Activated CD8-positive, alpha-beta T cell treated with anti-CD3 and anti-CD28 coated beads for 36 hours (primary cell): ENCODE data around the gene POLL. TPM values are rescaled to one million over a fixed set of nuclear protein-coding genes. Genes with fewer than 3 reads are reported as not detected.
A peak's percentile ranks its signal among the peaks of the same experiment; 100 is the strongest.

Experiments used
- ATAC-seq: fragments of 200-7000 bp; cut with Tn5 transposase; one replicate; pipeline ENCODE4 v1.10.0; 2021; ENCODE audit warnings: mild to moderate bottlenecking, moderate library complexity
- CTCF ChIA-PET: fragments of 350-600 bp; sonication (Branson Sonifier 250); formaldehyde crosslinking; loops from one replicate; lab custom pipeline; 2021; ENCODE audit warnings: antibody characterized with exemption; lab: Charles Lee
- POLR2A ChIA-PET: fragments of 350-600 bp; sonication (Branson Sonifier 250); formaldehyde crosslinking; loops from one replicate; lab custom pipeline; 2021; ENCODE audit warnings: antibody characterized with exemption; lab: Charles Lee
- DNase-seq: peaks from one replicate; pipeline ENCODE4 v3.0.0-alpha.2; 2020
- H3K27ac Mint-ChIP-seq: one replicate; pipeline ENCODE4 v1.8.0; 2021; ENCODE audit warnings: mild to moderate bottlenecking, mixed read lengths
- H3K27me3 Mint-ChIP-seq: one replicate; pipeline ENCODE4 v1.8.0; 2021; ENCODE audit warnings: mixed read lengths
- H3K36me3 Mint-ChIP-seq: one replicate; pipeline ENCODE4 v1.8.0; 2021; ENCODE audit warnings: low read depth, mixed read lengths
- H3K4me1 Mint-ChIP-seq: one replicate; pipeline ENCODE4 v1.8.0; 2021; ENCODE audit warnings: low read depth, mixed read lengths
- H3K4me3 Mint-ChIP-seq: one replicate; pipeline ENCODE4 v1.8.0; 2021; ENCODE audit warnings: mild to moderate bottlenecking, moderate library complexity, mixed read lengths
- H3K9me3 Mint-ChIP-seq: one replicate; pipeline ENCODE4 v1.8.0; 2021; ENCODE audit warnings: mixed read lengths
- CTCF ChIP-seq: fragments of 200-600 bp; IDR thresholded peaks from one replicate; pipeline ENCODE4 v1.8.0; 2022; ENCODE audit warnings: antibody characterized with exemption, mild to moderate bottlenecking
- intact Hi-C: fragments of 100-400 bp; cut with micrococcal nuclease; formaldehyde crosslinking; loops from one replicate; pipeline ENCODE4 v1.10.0; 2022
- total RNA-seq, 2 experiments: library from RNA; stranded (reverse); gene quantifications; one replicate each; pipeline ENCODE4 v1.2.3, GENCODE V29; 2021

The POLL gene
- total RNA-seq, 2 experiments from 2014 or later = 32.2 to 33.8 TPM

- TF ChIP-seq CTCF = no peak
- peaks cover 27% of the 10 kb centered on the region for H3K27me3 Mint-ChIP-seq
- H3K9me3 Mint-ChIP-seq = no peaks in the 10 kb centered on the region
- H3K4me1 Mint-ChIP-seq = peaks cover 14% of the 10 kb centered on the region
- no peaks in the 10 kb centered on the region for H3K36me3 Mint-ChIP-seq
- H3K4me3 Mint-ChIP-seq = no peak overlapping the region
- ChIA-PET POLR2A (interaction anchor here (0.6 to 2.2 kb wide), 6 partner anchors 9 to 358 kb away, joined by 3 to 7 read pairs (median 3); partner anchors contain the start of genes DPCD and POLL), CTCF (interaction anchor here (0.6 to 4.3 kb wide), 31 partner anchors 7 to 505 kb away, joined by 3 to 73 read pairs (median 5); no protein-coding TSS in a partner anchor)
- DNase-seq (no peak), ATAC-seq (no peak)
- H3K27ac Mint-ChIP-seq = no peak overlapping the region
- intact Hi-C loops = loop anchor here (5.0 kb wide), 1 partner anchor 354 kb away; no protein-coding TSS in a partner anchor
These were observed 16.7 kb downstream of the POLL start for GRCh38 chr10:101571271-101571925.

- POLR2A ChIA-PET = interaction anchor here (0.6 to 2.2 kb wide), 5 partner anchors 9 to 357 kb away, joined by 3 to 7 read pairs (median 3); partner anchors contain the start of genes DPCD and POLL
These were observed 17.4 kb downstream of the POLL start for GRCh38 chr10:101570428-101571270.

GRCh38 chr10:101569622-101570427 lies 18.2 kb downstream of the POLL start:
- peak; percentile 88 for TF ChIP-seq CTCF
- ChIA-PET CTCF (interaction anchor here (0.6 to 4.3 kb wide), 42 partner anchors 10 to 520 kb away, joined by 3 to 73 read pairs (median 5); partner anchors contain the start of gene BTRC), POLR2A (interaction anchor here (0.6 to 1.5 kb wide), 2 partner anchors 342 to 356 kb away, joined by 3 to 7 read pairs; no protein-coding TSS in a partner anchor)
- intact Hi-C loops = loop anchor here (5.0 kb wide), 2 partner anchors 278 to 353 kb away; no protein-coding TSS in a partner anchor
- Mint-ChIP-seq H3K4me1 (peaks cover 16% of the 10 kb centered on the region), H3K9me3 (no peaks in the 10 kb centered on the region), H3K27ac (no peak overlapping the region), H3K4me3 (peak overlapping the region; percentile 72), H3K36me3 (no peaks in the 10 kb centered on the region), H3K27me3 (peaks cover 41% of the 10 kb centered on the region)
- DNase-seq = peak; percentile 84
- ATAC-seq = peak; percentile 84

More at GRCh38 chr10:101570428-101571270, 17.4 kb downstream of the POLL start:
- peak; percentile 13 for TF ChIP-seq CTCF
- H3K27ac Mint-ChIP-seq = no peak overlapping the region
- DNase-seq (no peak), ATAC-seq (peak; percentile 20)
- H3K4me3 Mint-ChIP-seq = peak overlapping the region; percentile 72
- H3K9me3 Mint-ChIP-seq = no peaks in the 10 kb centered on the region
- CTCF ChIA-PET = interaction anchor here (0.6 to 4.3 kb wide), 40 partner anchors 8 to 520 kb away, joined by 3 to 73 read pairs (median 4); no protein-coding TSS in a partner anchor
- peaks cover 16% of the 10 kb centered on the region for H3K4me1 Mint-ChIP-seq
- intact Hi-C loops = loop anchor here (5.0 kb wide), 1 partner anchor 353 kb away; no protein-coding TSS in a partner anchor
- no peaks in the 10 kb centered on the region for H3K36me3 Mint-ChIP-seq
- peaks cover 34% of the 10 kb centered on the region for H3K27me3 Mint-ChIP-seq

- DNase-seq = no peak
- POLR2A ChIA-PET = interaction anchor here (0.5 to 0.6 kb wide), 2 partner anchors 12 to 341 kb away, joined by 3 read pairs; no protein-coding TSS in a partner anchor
- no peak overlapping the region for H3K27ac Mint-ChIP-seq
These were observed 18.8 kb downstream of the POLL start for GRCh38 chr10:101569323-101569621.

More at GRCh38 chr10:101569323-101569621, 18.8 kb downstream of the POLL start:
- intact Hi-C loops = loop anchor here (5.0 kb wide), 1 partner anchor 277 kb away; no protein-coding TSS in a partner anchor
- H3K27me3 Mint-ChIP-seq = peaks cover 43% of the 10 kb centered on the region
- H3K36me3 Mint-ChIP-seq = no peaks in the 10 kb centered on the region
- H3K9me3 Mint-ChIP-seq = no peaks in the 10 kb centered on the region
- H3K4me3 Mint-ChIP-seq = peak overlapping the region; percentile 72
- CTCF ChIA-PET = interaction anchor here (0.6 to 4.3 kb wide), 33 partner anchors 10 to 519 kb away, joined by 3 to 73 read pairs (median 5); partner anchors contain the start of gene BTRC
- TF ChIP-seq CTCF = no peak
- H3K4me1 Mint-ChIP-seq = peaks cover 16% of the 10 kb centered on the region
- no peak for ATAC-seq
